ENCODE measurements around the gene MLLT1.

Gene MLLT1

DNA sequence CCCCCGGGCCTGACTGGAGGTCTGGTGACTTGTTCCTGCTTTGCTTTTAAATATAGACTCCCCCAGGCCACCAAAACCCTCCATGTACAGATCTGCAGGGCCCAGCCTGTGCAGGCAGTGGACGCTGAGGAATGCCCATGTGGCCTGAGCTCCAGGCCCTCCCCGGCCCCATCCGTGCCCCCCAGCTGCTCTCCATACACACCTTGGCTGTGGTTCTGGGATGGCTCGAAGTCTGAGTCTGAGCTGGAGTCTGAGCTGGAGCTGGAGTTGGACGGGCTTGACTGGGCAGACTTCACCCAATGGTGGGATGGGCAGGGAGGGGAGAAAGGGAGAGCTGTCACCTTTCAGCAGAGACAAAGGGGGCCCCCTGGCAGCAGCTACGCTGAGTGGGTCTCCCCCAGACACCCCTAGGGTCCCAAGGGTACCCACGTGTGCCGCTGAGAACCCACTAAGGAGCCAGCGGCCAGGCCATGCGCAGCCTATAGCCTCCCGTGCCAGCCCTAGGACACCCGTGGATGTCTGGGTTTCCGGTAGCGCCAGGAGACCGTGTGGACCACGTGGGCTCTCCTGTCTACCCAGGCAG, 61.9 kb downstream of the MLLT1 start:
- Histone ChIP-seq H3K27me3 (ENCODE audit: insufficient read depth, low read depth, severe bottlenecking) (no peaks in the 10 kb centered on the region), H3K9me3 (ENCODE audit: severe bottlenecking) (no peaks in the 10 kb centered on the region), H3K4me3 (ENCODE audit: low read depth, low read length) (no peak overlapping the region), H3K27ac (peak overlapping the region; percentile 48), H3K36me3 (peaks cover 66% of the 10 kb centered on the region)
- TF ChIP-seq, protein P1, sequence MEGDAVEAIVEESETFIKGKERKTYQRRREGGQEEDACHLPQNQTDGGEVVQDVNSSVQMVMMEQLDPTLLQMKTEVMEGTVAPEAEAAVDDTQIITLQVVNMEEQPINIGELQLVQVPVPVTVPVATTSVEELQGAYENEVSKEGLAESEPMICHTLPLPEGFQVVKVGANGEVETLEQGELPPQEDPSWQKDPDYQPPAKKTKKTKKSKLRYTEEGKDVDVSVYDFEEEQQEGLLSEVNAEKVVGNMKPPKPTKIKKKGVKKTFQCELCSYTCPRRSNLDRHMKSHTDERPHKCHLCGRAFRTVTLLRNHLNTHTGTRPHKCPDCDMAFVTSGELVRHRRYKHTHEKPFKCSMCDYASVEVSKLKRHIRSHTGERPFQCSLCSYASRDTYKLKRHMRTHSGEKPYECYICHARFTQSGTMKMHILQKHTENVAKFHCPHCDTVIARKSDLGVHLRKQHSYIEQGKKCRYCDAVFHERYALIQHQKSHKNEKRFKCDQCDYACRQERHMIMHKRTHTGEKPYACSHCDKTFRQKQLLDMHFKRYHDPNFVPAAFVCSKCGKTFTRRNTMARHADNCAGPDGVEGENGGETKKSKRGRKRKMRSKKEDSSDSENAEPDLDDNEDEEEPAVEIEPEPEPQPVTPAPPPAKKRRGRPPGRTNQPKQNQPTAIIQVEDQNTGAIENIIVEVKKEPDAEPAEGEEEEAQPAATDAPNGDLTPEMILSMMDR (IDR thresholded peaks at IDR 0.05; ENCODE audit: low read depth, low read length): no peak
- DNase-seq: no peak

- H3K27me3 ChIP-seq (ENCODE audit: insufficient read depth, low read depth, severe bottlenecking): no peaks in the 10 kb centered on the region
- TF ChIP-seq, protein P1 (IDR thresholded peaks at IDR 0.05; ENCODE audit: low read depth, low read length): no peak
- peaks cover 69% of the 10 kb centered on the region for H3K36me3 ChIP-seq
- DNase-seq: peak; percentile 70
- H3K9me3 ChIP-seq (ENCODE audit: severe bottlenecking): no peaks in the 10 kb centered on the region
- no peak overlapping the region for H3K4me3 ChIP-seq (ENCODE audit: low read depth, low read length)
- H3K27ac ChIP-seq: peak overlapping the region; percentile 48
These were observed 62.6 kb downstream of the MLLT1 start for GRCh38 chr19:6216996-6217751.

DNA sequence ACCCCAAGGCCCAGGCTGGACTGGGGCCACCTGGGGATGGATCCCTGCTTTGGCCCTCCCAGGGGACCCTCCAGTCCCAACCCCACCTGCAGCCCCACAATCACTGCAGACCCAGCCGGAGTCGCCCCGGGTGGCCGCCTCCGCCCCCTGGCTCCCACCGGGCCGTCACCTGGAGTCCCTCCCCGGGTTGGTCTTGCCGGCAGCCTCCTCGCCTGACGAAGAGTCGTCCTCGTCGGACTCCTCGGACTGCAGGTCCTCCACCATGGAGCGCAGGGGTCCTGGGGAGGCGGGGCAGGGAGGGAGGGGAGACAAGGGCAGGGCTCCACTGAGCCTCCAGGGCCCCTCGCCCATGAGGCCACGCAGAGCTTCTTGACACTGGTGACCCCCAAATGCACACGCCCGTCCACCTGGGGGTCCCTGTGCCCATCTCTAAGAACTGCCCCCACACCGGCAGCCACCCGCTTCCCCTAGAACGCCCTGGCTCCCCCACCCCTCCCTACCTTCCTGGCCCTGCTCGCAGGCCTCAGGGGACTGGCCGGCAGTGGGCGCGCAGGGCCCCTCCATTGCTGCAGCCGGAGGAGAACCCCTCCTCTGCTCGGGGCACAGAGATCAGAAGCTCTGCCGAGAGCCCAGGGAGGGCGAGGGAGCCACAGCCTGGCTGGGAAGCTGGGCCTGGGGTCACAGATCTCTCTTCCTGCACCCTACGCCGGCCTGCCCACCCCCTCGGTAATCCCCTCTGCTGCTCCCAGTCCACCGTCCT, 63.4 kb downstream of the MLLT1 start:
- Histone ChIP-seq H3K27ac (peak overlapping the region; percentile 38; the same call in 1 of the 2 replicates), H3K36me3 (peaks cover 65% of the 10 kb centered on the region), H3K9me3 (ENCODE audit: severe bottlenecking) (no peaks in the 10 kb centered on the region), H3K27me3 (ENCODE audit: insufficient read depth, low read depth, severe bottlenecking) (no peaks in the 10 kb centered on the region), H3K4me3 (ENCODE audit: low read depth, low read length) (no peak overlapping the region)
- TF ChIP-seq, protein P1 (IDR thresholded peaks at IDR 0.05; ENCODE audit: low read depth, low read length): no peak
- DNase-seq: no peak

GRCh38 chr19:6215701-6216235, 64.0 kb downstream of the MLLT1 start:
- H3K9me3 ChIP-seq (ENCODE audit: severe bottlenecking): no peaks in the 10 kb centered on the region
- no peaks in the 10 kb centered on the region for H3K27me3 ChIP-seq (ENCODE audit: insufficient read depth, low read depth, severe bottlenecking)
- H3K27ac ChIP-seq: no peak overlapping the region
- TF ChIP-seq, protein P1 (IDR thresholded peaks at IDR 0.05; ENCODE audit: low read depth, low read length): no peak
- H3K4me3 ChIP-seq (ENCODE audit: low read depth, low read length): no peak overlapping the region
- peaks cover 65% of the 10 kb centered on the region for H3K36me3 ChIP-seq
- no peak for DNase-seq

GRCh38 chr19:6214881-6215541, 64.8 kb downstream of the MLLT1 start:
- H3K9me3 ChIP-seq (ENCODE audit: severe bottlenecking): no peaks in the 10 kb centered on the region
- no peaks in the 10 kb centered on the region for H3K27me3 ChIP-seq (ENCODE audit: insufficient read depth, low read depth, severe bottlenecking)
- peaks cover 58% of the 10 kb centered on the region for H3K36me3 ChIP-seq
- DNase-seq: no peak
- no peak overlapping the region for H3K27ac ChIP-seq
- TF ChIP-seq, protein P1 (IDR thresholded peaks at IDR 0.05; ENCODE audit: low read depth, low read length): no peak
- H3K4me3 ChIP-seq (ENCODE audit: low read depth, low read length): no peak overlapping the region

All from WERI-Rb-1 (cell line).